ENCODE data around the gene METTL25B. TPM values are rescaled to one million over a fixed set of nuclear protein-coding genes. Genes with fewer than 3 reads are reported as not detected.

The METTL25B gene
- total and polyA plus RNA-seq, 2 donors (not counting 3 experiments of a cell fraction or from before 2014, with no cell fraction given): 12.8 to 15.0 TPM

- Histone ChIP-seq H3K4me3 (replicated peaks in 1 of 3; ENCODE audit: insufficient read depth in 1 of 3, low read depth in 1 of 3, low read length in 3 of 3) (peak overlapping the region; percentile 65 to 91 (median 68)), H3K36me3 (ENCODE audit: control insufficient read depth in 2 of 2, extremely low read depth in 1 of 2, insufficient read depth in 2 of 2, low read length in 2 of 2) (peaks cover 7 to 8% of the 10 kb centered on the region in 2 experiments), H3K27me3 (ENCODE audit: control insufficient read depth in 2 of 2, insufficient read depth in 2 of 2, low read length in 2 of 2) (no peaks in the 10 kb centered on the region), H4K20me1 (replicated peaks; ENCODE audit: control insufficient read depth, extremely low read depth, insufficient read depth, low read length) (peaks cover 7% of the 10 kb centered on the region), H3K9ac (replicated peaks; ENCODE audit: extremely low read depth, insufficient read depth, low read length) (peak overlapping the region; percentile 93), H2AFZ (ENCODE audit: low read depth, low read length) (no peak overlapping the region), H3K9me1 (replicated peaks; ENCODE audit: control insufficient read depth, extremely low read depth, insufficient read depth, low read length) (no peaks in the 10 kb centered on the region), H3K4me1 (ENCODE audit: control insufficient read depth, extremely low read depth, insufficient read depth, low read length) (peaks cover 18% of the 10 kb centered on the region), H3K79me2 (ENCODE audit: control insufficient read depth, insufficient read depth, low read length) (peaks cover 61% of the 10 kb centered on the region), H3K9me3 (replicated peaks; ENCODE audit: control insufficient read depth, insufficient read depth, low read length) (no peaks in the 10 kb centered on the region), H3K27ac (ENCODE audit: insufficient read depth, low read depth, low read length) (no peak overlapping the region), H3K4me2 (ENCODE audit: insufficient read depth, low read length) (peak overlapping the region; percentile 76)
- DNase-seq (ENCODE audit: low read depth, low spot score) (no peak), FAIRE-seq (no peak)
- TF ChIP-seq MAX (IDR thresholded peaks at IDR 0.05; ENCODE audit: insufficient read depth, insufficient read length): no peak
- no peak for TF ChIP-seq POLR2AphosphoS5 (IDR thresholded peaks at IDR 0.05; ENCODE audit: insufficient read depth, low read depth, low read length)
- TF ChIP-seq FOS (IDR thresholded peaks at IDR 0.05; ENCODE audit: borderline replicate concordance, insufficient read depth, low read length): no peak
- dilution Hi-C loops (cut with MboI; ENCODE audit: extremely low pct_ligation_motif_present, low sequenced_read_pairs): no loop called here
- ChIA-PET POLR2A (interaction anchor here (3.2 kb wide), 1 partner anchor 17 kb away, joined by 27 read pairs; the partner anchor contains the start of gene HDGF), CTCF (interaction anchor here (0.7 to 4.2 kb wide), 6 partner anchors 17 to 91 kb away, joined by 3 to 52 read pairs (median 16); partner anchors contain the start of genes HDGF, ISG20L2, METTL25B and MRPL24)
- intact Hi-C loops (cut with micrococcal nuclease): no loop called here
- BruUV-seq (replicated peaks): no TSS peak
These were observed 40.5 kb downstream of the METTL25B start for GRCh38 chr1:156768610-156769295.

- no peaks in the 10 kb centered on the region for H3K9me3 ChIP-seq (replicated peaks; ENCODE audit: control insufficient read depth, insufficient read depth, low read length)
- DNase-seq (ENCODE audit: low read depth, low spot score): no peak
- no peak overlapping the region for H2AFZ ChIP-seq (ENCODE audit: low read depth, low read length)
- ChIA-PET CTCF (interaction anchor here (0.7 to 3.2 kb wide), 9 partner anchors 9 to 87 kb away, joined by 3 to 14 read pairs (median 4); partner anchors contain the start of genes INSRR, ISG20L2, METTL25B and NTRK1), POLR2A (interaction anchor here (1.6 kb wide), 1 partner anchor 47 kb away, joined by 3 read pairs; no protein-coding TSS in a partner anchor)
- TF ChIP-seq POLR2A (IDR thresholded peaks at IDR 0.05; ENCODE audit: low read depth, low read length): no peak
- no peak for TF ChIP-seq FOS (IDR thresholded peaks at IDR 0.05; ENCODE audit: borderline replicate concordance, insufficient read depth, low read length)
- no peak for TF ChIP-seq GATA2 (IDR thresholded peaks at IDR 0.05; ENCODE audit: insufficient read depth, insufficient read length, low read depth, low read length)
- no peak for TF ChIP-seq POLR2AphosphoS5 (IDR thresholded peaks at IDR 0.05; ENCODE audit: insufficient read depth, low read depth, low read length)
- no peak for TF ChIP-seq JUN (IDR thresholded peaks at IDR 0.05; ENCODE audit: borderline replicate concordance, insufficient read depth, insufficient read length, low read depth)
- TF ChIP-seq MYC (IDR thresholded peaks at IDR 0.05; ENCODE audit: low read depth, low read length): no peak
- TF ChIP-seq CTCF (IDR thresholded peaks at IDR 0.05; ENCODE audit: extremely low read depth in 1 of 2, insufficient read depth in 1 of 2, low read depth in 1 of 2, low read length in 2 of 2): no peak
- no peak for TF ChIP-seq MAX (IDR thresholded peaks at IDR 0.05; ENCODE audit: insufficient read depth, insufficient read length)
- no peak for TF ChIP-seq EZH2 (IDR thresholded peaks at IDR 0.05; ENCODE audit: borderline replicate concordance, low read depth, low read length, severe bottlenecking)
- no peaks in the 10 kb centered on the region for H3K27me3 ChIP-seq (ENCODE audit: control insufficient read depth in 2 of 2, insufficient read depth in 2 of 2, low read length in 2 of 2)
- intact Hi-C loops (cut with micrococcal nuclease) (no loop called here), dilution Hi-C loops (cut with MboI; ENCODE audit: extremely low pct_ligation_motif_present, low sequenced_read_pairs) (no loop called here)
- no peak for FAIRE-seq
- H3K9ac ChIP-seq (replicated peaks; ENCODE audit: extremely low read depth, insufficient read depth, low read length): no peak overlapping the region
- H3K4me1 ChIP-seq (ENCODE audit: control insufficient read depth, extremely low read depth, insufficient read depth, low read length): peaks cover 10% of the 10 kb centered on the region
- H3K9me1 ChIP-seq (replicated peaks; ENCODE audit: control insufficient read depth, extremely low read depth, insufficient read depth, low read length): no peaks in the 10 kb centered on the region
- no peak overlapping the region for H3K27ac ChIP-seq (ENCODE audit: insufficient read depth, low read depth, low read length)
- no peak overlapping the region for H3K4me3 ChIP-seq (replicated peaks in 1 of 3; ENCODE audit: insufficient read depth in 1 of 3, low read depth in 1 of 3, low read length in 3 of 3)
- H3K4me2 ChIP-seq (ENCODE audit: insufficient read depth, low read length): no peak overlapping the region
- BruUV-seq (replicated peaks): no TSS peak
- peaks cover 7 to 8% of the 10 kb centered on the region in 2 experiments for H3K36me3 ChIP-seq (ENCODE audit: control insufficient read depth in 2 of 2, extremely low read depth in 1 of 2, insufficient read depth in 2 of 2, low read length in 2 of 2)
- H4K20me1 ChIP-seq (replicated peaks; ENCODE audit: control insufficient read depth, extremely low read depth, insufficient read depth, low read length): peaks cover 7% of the 10 kb centered on the region
- peaks cover 86% of the 10 kb centered on the region for H3K79me2 ChIP-seq (ENCODE audit: control insufficient read depth, insufficient read depth, low read length)
These were observed 44.0 kb downstream of the METTL25B start for GRCh38 chr1:156772222-156772621.

Measured in endothelial cell of umbilical vein (primary cell).